HCT116 (cell line): ENCODE results near the gene GRK6. TPM values are rescaled to one million over a fixed set of nuclear protein-coding genes. Genes with fewer than 3 reads are reported as not detected.

ENCODE experiments used
- ATAC-seq: fragments of 200-7000 bp; cut with Tn5 transposase; 2 replicates; pipeline ENCODE4 v1.9.1; 2020; ENCODE audit warnings: mild to moderate bottlenecking, moderate library complexity
- BruUV-seq: library from RNA; stranded (reverse); fragments of 400-500 nt; replicated peaks from 2 replicates; lab custom pipeline; 2021; lab: Mats Ljungman, UMichigan
- CTCF ChIA-PET: fragments of 300-600 bp; sonication (Branson Sonifier 250); formaldehyde crosslinking; loops from one replicate; lab custom pipeline; 2021; ENCODE audit warnings: antibody characterized with exemption; lab: Charles Lee
- POLR2A ChIA-PET: fragments of 300-600, 350-600 bp; sonication (Branson Sonifier 250); formaldehyde crosslinking; loops from one replicate; lab custom pipeline; 2021; ENCODE audit warnings: antibody characterized with exemption; lab: Charles Lee
- RAD21 ChIA-PET, 2 experiments: fragments of 300-600 bp; sonication (Branson Sonifier 250); formaldehyde crosslinking; loops; one replicate each; lab custom pipeline; 2023; ENCODE audit warnings: low total read pairs in 2 of 2; ENCODE audit not compliant: uncharacterized antibody in 2 of 2, unreplicated experiment in 2 of 2, low non-redundant PET in 1 of 2; lab: Charles Lee
- DNase-seq: peaks from one replicate; pipeline ENCODE4 v3.0.0-alpha.2; 2010; ENCODE audit warnings: low read depth, low spot score
- H2AFZ ChIP-seq: fragments of 200-600 bp; shearing (Covaris generic), sonication (generic); 2 replicates; pipeline ENCODE4 v1.6.1; 2017; ENCODE audit warnings: low read depth, mixed run types, mixed read lengths, antibody characterized with exemption, low read length; ENCODE audit not compliant: poor library complexity, severe bottlenecking
- H3K27ac ChIP-seq: 2 replicates; pipeline ENCODE4 v1.5.1; 2012; ENCODE audit warnings: low read depth, low read length
- H3K27me3 ChIP-seq: fragments of 200-600 bp; sonication (generic); 2 replicates; pipeline ENCODE4 v1.6.1; 2016; ENCODE audit warnings: mixed run types, low read length, mixed read lengths; ENCODE audit not compliant: insufficient read depth
- H3K36me3 ChIP-seq, 2 experiments: fragments of 200-500 bp in 1 of 2; fragments of 200-600 bp in 1 of 2; sonication (Bioruptor generic) in 1 of 2; sonication (generic) in 1 of 2; 2 replicates each; pipeline versions ENCODE4 v1.5.1 to v1.6.1; 2014 to 2016; ENCODE audit warnings: low read length in 2 of 2, inconsistent platforms in 1 of 2, mixed read lengths in 1 of 2, mixed run types in 1 of 2; ENCODE audit not compliant: insufficient read depth in 2 of 2, control insufficient read depth in 1 of 2
- H3K4me1 ChIP-seq, 2 experiments: fragments of 200-600 bp in 1 of 2; sonication (generic) in 1 of 2; 2 replicates each; pipeline versions ENCODE4 v1.5.1 to v1.6.1; 2012 to 2017; ENCODE audit warnings: low read length in 2 of 2, inconsistent platforms in 1 of 2, mild to moderate bottlenecking in 1 of 2, mixed read lengths in 1 of 2, mixed run types in 1 of 2, moderate library complexity in 1 of 2; ENCODE audit not compliant: insufficient read depth in 2 of 2, control insufficient read depth in 1 of 2
- H3K4me2 ChIP-seq: fragments of 200-600 bp; sonication (generic); 2 replicates; pipeline ENCODE4 v1.6.1; 2017; ENCODE audit warnings: mixed run types, low read length, mixed read lengths
- H3K4me3 ChIP-seq, 2 experiments: fragments of 200-600 bp in 1 of 2; sonication (generic) in 1 of 2; replicated peaks in 1 of 2; 2 replicates each; pipeline ENCODE4 v1.5.1; 2011 to 2016; ENCODE audit warnings: low read length in 2 of 2, control low read depth in 1 of 2, low read depth in 1 of 2, mild to moderate bottlenecking in 1 of 2, mixed read lengths in 1 of 2, mixed run types in 1 of 2
- H3K79me2 ChIP-seq: fragments of 200-600 bp; sonication (generic); 2 replicates; pipeline ENCODE4 v1.6.1; 2017; ENCODE audit warnings: mild to moderate bottlenecking, mixed run types, low read length, moderate library complexity, mixed read lengths; ENCODE audit not compliant: insufficient read depth
- H3K9ac ChIP-seq: fragments of 200-600 bp; sonication (generic); 2 replicates; pipeline ENCODE4 v1.6.1; 2016; ENCODE audit warnings: low read length, mixed read lengths
- H3K9me2 ChIP-seq: fragments of 200-600 bp; sonication (generic), shearing (Covaris generic); 2 replicates; pipeline ENCODE4 v1.6.1; 2017; ENCODE audit warnings: mixed run types, mild to moderate bottlenecking, moderate library complexity; ENCODE audit not compliant: insufficient read depth
- H3K9me3 ChIP-seq, 2 experiments: fragments of 200-500 bp in 1 of 2; fragments of 200-600 bp in 1 of 2; sonication (Bioruptor generic) in 1 of 2; sonication (generic) in 1 of 2; 2 replicates each; pipeline ENCODE4 v1.6.1; 2014 to 2017; ENCODE audit warnings: low read length in 2 of 2, mixed read lengths in 2 of 2, inconsistent platforms in 1 of 2, low read depth in 1 of 2, mild to moderate bottlenecking in 1 of 2, mixed run types in 1 of 2, moderate library complexity in 1 of 2; ENCODE audit not compliant: control insufficient read depth in 1 of 2, insufficient read depth in 1 of 2
- H4K20me1 ChIP-seq: fragments of 200-600 bp; sonication (generic), shearing (Covaris generic); 2 replicates; pipeline ENCODE4 v1.6.1; 2017; ENCODE audit warnings: mixed run types, mild to moderate bottlenecking, moderate library complexity; ENCODE audit not compliant: insufficient read depth
- CTCF ChIP-seq, 3 experiments: fragments of 200-600 bp in 1 of 3; sonication (generic) in 1 of 3; IDR thresholded peaks in 2 of 3; conservative IDR thresholded peaks in 1 of 3; 2 replicates each; pipeline ENCODE4 v1.5.1; 2012 to 2017; ENCODE audit warnings: low read depth in 2 of 3, low read length in 2 of 3, antibody characterized with exemption in 1 of 3, borderline replicate concordance in 1 of 3, control low read depth in 1 of 3, mild to moderate bottlenecking in 1 of 3, mixed read lengths in 1 of 3, mixed run types in 1 of 3, moderate library complexity in 1 of 3; ENCODE audit not compliant: insufficient read depth in 1 of 3
- ELF1 ChIP-seq: IDR thresholded peaks from 2 replicates; pipeline ENCODE4 v1.6.1; 2012; ENCODE audit warnings: low read depth, borderline replicate concordance
- EZH2phosphoT487 ChIP-seq: fragments of 200-600 bp; IDR thresholded peaks from 2 replicates; pipeline ENCODE4 v1.6.1; 2018; ENCODE audit warnings: antibody characterized with exemption, borderline replicate concordance
- POLR2AphosphoS5 ChIP-seq: IDR thresholded peaks from 2 replicates; pipeline ENCODE4 v1.6.1; 2011; ENCODE audit warnings: mild to moderate bottlenecking, low read depth, low read length, moderate library complexity
- RAD21 ChIP-seq: IDR thresholded peaks from 2 replicates; pipeline ENCODE4 v1.6.1; 2012; ENCODE audit warnings: low read depth, mild to moderate bottlenecking
- SP1 ChIP-seq: IDR thresholded peaks from 2 replicates; pipeline ENCODE4 v1.6.1; 2012; ENCODE audit warnings: low read depth
- SRF ChIP-seq: IDR thresholded peaks from 2 replicates; pipeline ENCODE4 v1.6.1; 2012; ENCODE audit warnings: low read depth
- YY1 ChIP-seq: IDR thresholded peaks from 2 replicates; pipeline ENCODE4 v1.6.1; 2011; ENCODE audit warnings: low read length, low read depth, moderate library complexity, mild to moderate bottlenecking; ENCODE audit not compliant: insufficient replicate concordance; ENCODE audit errors: extremely low read depth
- ZFX ChIP-seq: fragments of 450-650 bp; IDR thresholded peaks from 2 replicates; pipeline ENCODE4 v1.6.1; 2017
- ZNF274 ChIP-seq: fragments of 200-500 bp; sonication (Bioruptor generic); IDR thresholded peaks from 2 replicates; pipeline ENCODE4 v1.6.1; 2014; ENCODE audit warnings: mild to moderate bottlenecking, low read depth, low read length, inconsistent platforms
- intact Hi-C: fragments of 100-400 bp; cut with micrococcal nuclease; formaldehyde crosslinking; loops from 2 replicates; pipeline ENCODE4 v1.10.0; 2022
- total RNA-seq: library from RNA; stranded (reverse); gene quantifications from one replicate; pipeline ENCODE4 v1.2.1, GENCODE V29; 2021; ENCODE audit not compliant: unreplicated experiment
- TF ChIP-seq, protein P1 (sequence below): IDR thresholded peaks from 2 replicates; pipeline ENCODE4 v1.6.1; 2012
- TF ChIP-seq, protein P2 (sequence below): IDR thresholded peaks from 2 replicates; pipeline ENCODE4 v1.6.1; 2012; ENCODE audit warnings: low read depth

Gene GRK6
- total RNA-seq, 1 experiment from 2014 or later = 89.3 TPM

- Histone ChIP-seq H3K9me3 (no peaks in the 10 kb centered on the region), H3K9ac (no peak overlapping the region), H3K9me2 (no peaks in the 10 kb centered on the region), H3K27ac (no peak overlapping the region), H2AFZ (no peak overlapping the region), H3K4me3 (no peak overlapping the region), H3K79me2 (no peaks in the 10 kb centered on the region), H3K36me3 (no peaks in the 10 kb centered on the region), H4K20me1 (no peaks in the 10 kb centered on the region), H3K27me3 (no peaks in the 10 kb centered on the region), H3K4me2 (no peak overlapping the region), H3K4me1 (peaks cover 2 to 21% of the 10 kb centered on the region in 2 experiments; a peak in 2 of 4 replicates)
- DNase-seq = no peak
- ChIA-PET CTCF (interaction anchor here (1.0 to 2.9 kb wide), 4 partner anchors 17 to 89 kb away, joined by 3 to 11 read pairs (median 4); no protein-coding TSS in a partner anchor), RAD21 (no interaction called here), POLR2A (interaction anchor here (1.9 to 6.3 kb wide), 2 partner anchors 8 to 16 kb away, joined by 5 to 54 read pairs; partner anchors contain the start of gene PDLIM7)
- ATAC-seq = no peak
- intact Hi-C loops = no loop called here
- TF ChIP-seq, protein P1, sequence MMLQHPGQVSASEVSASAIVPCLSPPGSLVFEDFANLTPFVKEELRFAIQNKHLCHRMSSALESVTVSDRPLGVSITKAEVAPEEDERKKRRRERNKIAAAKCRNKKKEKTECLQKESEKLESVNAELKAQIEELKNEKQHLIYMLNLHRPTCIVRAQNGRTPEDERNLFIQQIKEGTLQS = no peak
- TF ChIP-seq POLR2AphosphoS5 (peak; percentile 39), ELF1 (no peak)
- no TSS peak for BruUV-seq
Measured at GRCh38 chr5:177478711-177479646, 52.5 kb downstream of the GRK6 start.

DNA sequence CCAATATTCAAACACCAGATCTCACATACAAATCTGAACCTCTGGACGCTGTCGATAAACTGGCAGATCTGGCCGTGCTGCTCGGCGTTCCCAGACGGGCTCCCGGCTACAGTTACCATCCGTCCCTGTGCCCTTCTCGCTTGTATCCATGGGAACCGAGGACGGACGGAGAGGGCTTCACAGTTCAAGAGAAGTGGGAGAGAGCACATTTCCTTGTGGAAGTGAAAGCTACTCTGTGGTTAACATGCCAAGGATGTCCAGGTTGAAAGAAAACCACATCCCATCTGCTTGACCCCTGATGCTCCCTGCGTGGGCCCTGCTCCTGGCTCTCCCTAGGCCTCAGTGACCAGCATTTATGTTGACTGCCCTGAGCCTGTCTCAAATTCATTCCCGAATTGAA is 53.3 kb downstream of the GRK6 start:
- Histone ChIP-seq H2AFZ (no peak overlapping the region), H3K9ac (no peak overlapping the region), H3K9me3 (no peaks in the 10 kb centered on the region), H3K79me2 (no peaks in the 10 kb centered on the region), H3K4me3 (no peak overlapping the region), H3K36me3 (no peaks in the 10 kb centered on the region), H4K20me1 (no peaks in the 10 kb centered on the region), H3K4me2 (no peak overlapping the region), H3K4me1 (peaks cover 0 to 13% of the 10 kb centered on the region in 2 experiments; a peak in 1 of 4 replicates), H3K9me2 (no peaks in the 10 kb centered on the region), H3K27ac (no peak overlapping the region), H3K27me3 (no peaks in the 10 kb centered on the region)
- no peak for DNase-seq
- BruUV-seq = no TSS peak
- POLR2A ChIA-PET = interaction anchor here (1.0 to 6.3 kb wide), 2 partner anchors 15 to 22 kb away, joined by 6 to 54 read pairs; partner anchors contain the start of gene PDLIM7
- intact Hi-C loops = no loop called here
- no peak for ATAC-seq
- RAD21 ChIA-PET = no interaction called here
- CTCF ChIA-PET = interaction anchor here (1.0 to 1.2 kb wide), 4 partner anchors 16 to 22 kb away, joined by 3 to 4 read pairs (median 4); partner anchors contain the start of gene PDLIM7
- TF ChIP-seq ZNF274 (no peak), SRF (no peak), SP1 (no peak), YY1 (no peak), EZH2phosphoT487 (no peak), POLR2AphosphoS5 (no peak), RAD21 (no peak), ZFX (no peak), CTCF (IDR thresholded peaks at IDR 0.05 in 2 of 3, conservative IDR thresholded peaks at IDR 0.05 in 1 of 3; ENCODE audit: borderline replicate concordance in 1 of 3, insufficient read depth in 1 of 3, low read depth in 2 of 3, low read length in 2 of 3) (no peak)
- TF ChIP-seq, protein P2, sequence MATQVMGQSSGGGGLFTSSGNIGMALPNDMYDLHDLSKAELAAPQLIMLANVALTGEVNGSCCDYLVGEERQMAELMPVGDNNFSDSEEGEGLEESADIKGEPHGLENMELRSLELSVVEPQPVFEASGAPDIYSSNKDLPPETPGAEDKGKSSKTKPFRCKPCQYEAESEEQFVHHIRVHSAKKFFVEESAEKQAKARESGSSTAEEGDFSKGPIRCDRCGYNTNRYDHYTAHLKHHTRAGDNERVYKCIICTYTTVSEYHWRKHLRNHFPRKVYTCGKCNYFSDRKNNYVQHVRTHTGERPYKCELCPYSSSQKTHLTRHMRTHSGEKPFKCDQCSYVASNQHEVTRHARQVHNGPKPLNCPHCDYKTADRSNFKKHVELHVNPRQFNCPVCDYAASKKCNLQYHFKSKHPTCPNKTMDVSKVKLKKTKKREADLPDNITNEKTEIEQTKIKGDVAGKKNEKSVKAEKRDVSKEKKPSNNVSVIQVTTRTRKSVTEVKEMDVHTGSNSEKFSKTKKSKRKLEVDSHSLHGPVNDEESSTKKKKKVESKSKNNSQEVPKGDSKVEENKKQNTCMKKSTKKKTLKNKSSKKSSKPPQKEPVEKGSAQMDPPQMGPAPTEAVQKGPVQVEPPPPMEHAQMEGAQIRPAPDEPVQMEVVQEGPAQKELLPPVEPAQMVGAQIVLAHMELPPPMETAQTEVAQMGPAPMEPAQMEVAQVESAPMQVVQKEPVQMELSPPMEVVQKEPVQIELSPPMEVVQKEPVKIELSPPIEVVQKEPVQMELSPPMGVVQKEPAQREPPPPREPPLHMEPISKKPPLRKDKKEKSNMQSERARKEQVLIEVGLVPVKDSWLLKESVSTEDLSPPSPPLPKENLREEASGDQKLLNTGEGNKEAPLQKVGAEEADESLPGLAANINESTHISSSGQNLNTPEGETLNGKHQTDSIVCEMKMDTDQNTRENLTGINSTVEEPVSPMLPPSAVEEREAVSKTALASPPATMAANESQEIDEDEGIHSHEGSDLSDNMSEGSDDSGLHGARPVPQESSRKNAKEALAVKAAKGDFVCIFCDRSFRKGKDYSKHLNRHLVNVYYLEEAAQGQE = no peak
